Activated CD4-positive, alpha-beta T cell treated with anti-CD3 and anti-CD28 coated beads for 36 hours (primary cell): ENCODE data around the gene TMC6. TPM values are rescaled to one million over a fixed set of nuclear protein-coding genes. Genes with fewer than 3 reads are reported as not detected.

Experiments used
- ATAC-seq: fragments of 200-7000 bp; cut with Tn5 transposase; one replicate; pipeline ENCODE4 v1.10.0; 2021; ENCODE audit warnings: mild to moderate bottlenecking, moderate library complexity
- CTCF ChIA-PET: fragments of 350-600 bp; sonication (Branson Sonifier 250); formaldehyde crosslinking; loops from one replicate; lab custom pipeline; 2021; ENCODE audit warnings: antibody characterized with exemption; lab: Charles Lee
- POLR2A ChIA-PET: fragments of 350-600 bp; sonication (Branson Sonifier 250); formaldehyde crosslinking; loops from one replicate; lab custom pipeline; 2021; ENCODE audit warnings: antibody characterized with exemption, inconsistent platforms; lab: Charles Lee
- DNase-seq: peaks from one replicate; pipeline ENCODE4 v3.0.0-alpha.2; 2020
- H3K27ac Mint-ChIP-seq: one replicate; pipeline ENCODE4 v1.8.0; 2021; ENCODE audit warnings: mixed read lengths
- H3K27me3 Mint-ChIP-seq: one replicate; pipeline ENCODE4 v1.8.0; 2021; ENCODE audit warnings: mixed read lengths
- H3K36me3 Mint-ChIP-seq: one replicate; pipeline ENCODE4 v1.8.0; 2021; ENCODE audit warnings: low read depth, mixed read lengths
- H3K4me1 Mint-ChIP-seq: one replicate; pipeline ENCODE4 v1.8.0; 2021; ENCODE audit warnings: mixed read lengths
- H3K4me3 Mint-ChIP-seq: one replicate; pipeline ENCODE4 v1.8.0; 2021; ENCODE audit warnings: mild to moderate bottlenecking, moderate library complexity, mixed read lengths
- H3K9me3 Mint-ChIP-seq: one replicate; pipeline ENCODE4 v1.8.0; 2021; ENCODE audit warnings: low read depth, mixed read lengths
- intact Hi-C, 2 experiments: fragments of 100-400 bp; cut with DNase I in 1 of 2; cut with micrococcal nuclease in 1 of 2; formaldehyde crosslinking; loops; one replicate each; pipeline versions ENCODE4 v1.14.2 to v1.15.1; 2022 to 2024; cut with DNase I, micrococcal nuclease
- total RNA-seq, 2 experiments: library from RNA; stranded (reverse); gene quantifications; one replicate each; pipeline ENCODE4 v1.2.3, GENCODE V29; 2021

TMC6 gene
- total RNA-seq, 2 experiments from 2014 or later, result 138 to 145 TPM

GRCh38 chr17:78113804-78114785 is 14.5 kb downstream of the TMC6 start:
- Mint-ChIP-seq H3K9me3 (no peaks in the 10 kb centered on the region), H3K36me3 (peaks cover 41% of the 10 kb centered on the region), H3K27ac (peak overlapping the region; percentile 34), H3K27me3 (no peaks in the 10 kb centered on the region), H3K4me3 (no peak overlapping the region), H3K4me1 (peaks cover 34% of the 10 kb centered on the region)
- intact Hi-C loops, result loop anchor here in 1 of 2 experiments (1.0 to 5.0 kb wide), 4 partner anchors 55 to 243 kb away; partner anchors contain the start of genes AFMID, BIRC5, SYNGR2 and TK1
- ATAC-seq (peak; percentile 90), DNase-seq (peak; percentile 75)
- CTCF ChIA-PET, result interaction anchor here (0.6 to 3.4 kb wide), 17 partner anchors 8 to 137 kb away, joined by 3 to 42 read pairs (median 4); no protein-coding TSS in a partner anchor
- POLR2A ChIA-PET, result no interaction called here

GRCh38 chr17:78112518-78113471 is 15.8 kb downstream of the TMC6 start:
- intact Hi-C loops, result loop anchor here (1.0 to 5.0 kb wide), 7 partner anchors 22 to 245 kb away; partner anchors contain the start of genes AFMID (in 1 of the 2), BIRC5 (in 1 of the 2), SYNGR2 (in 1 of the 2) and TK1 (in 1 of the 2)
- Mint-ChIP-seq H3K27me3 (no peaks in the 10 kb centered on the region), H3K4me3 (no peak overlapping the region), H3K27ac (peak overlapping the region; percentile 83), H3K4me1 (peaks cover 35% of the 10 kb centered on the region), H3K36me3 (peaks cover 45% of the 10 kb centered on the region), H3K9me3 (no peaks in the 10 kb centered on the region)
- DNase-seq, result peak; percentile 89
- ChIA-PET POLR2A (interaction anchor here (0.6 to 0.8 kb wide), 2 partner anchors 15 to 101 kb away, joined by 3 to 4 read pairs; partner anchors contain the start of gene BIRC5), CTCF (interaction anchor here (0.7 to 3.4 kb wide), 17 partner anchors 9 to 832 kb away, joined by 3 to 42 read pairs (median 4); partner anchors contain the start of gene BIRC5)
- peak; percentile 60 for ATAC-seq

GRCh38 chr17:78111727-78112517 is 16.6 kb downstream of the TMC6 start:
- CTCF ChIA-PET, result interaction anchor here (0.7 to 3.4 kb wide), 11 partner anchors 10 to 831 kb away, joined by 3 to 42 read pairs (median 4); partner anchors contain the start of gene BIRC5
- Mint-ChIP-seq H3K36me3 (peaks cover 45% of the 10 kb centered on the region), H3K27me3 (no peaks in the 10 kb centered on the region), H3K27ac (no peak overlapping the region), H3K4me3 (no peak overlapping the region), H3K9me3 (no peaks in the 10 kb centered on the region), H3K4me1 (peaks cover 39% of the 10 kb centered on the region)
- intact Hi-C loops, result loop anchor here (1.0 to 5.0 kb wide), 6 partner anchors 22 to 245 kb away; partner anchors contain the start of genes AFMID (in 1 of the 2), SYNGR2 (in 1 of the 2) and TK1 (in 1 of the 2)
- DNase-seq (no peak), ATAC-seq (no peak)
- POLR2A ChIA-PET, result interaction anchor here (0.8 kb wide), 1 partner anchor 15 kb away, joined by 4 read pairs; no protein-coding TSS in a partner anchor

- no peak for DNase-seq
- H3K9me3 Mint-ChIP-seq, result no peaks in the 10 kb centered on the region
- ChIA-PET CTCF (interaction anchor here (1.0 to 1.9 kb wide), 4 partner anchors 27 to 109 kb away, joined by 3 to 6 read pairs (median 4); no protein-coding TSS in a partner anchor), POLR2A (no interaction called here)
- H3K4me3 Mint-ChIP-seq, result no peak overlapping the region
- no peak for ATAC-seq
- H3K36me3 Mint-ChIP-seq, result peaks cover 42% of the 10 kb centered on the region
- intact Hi-C loops, result loop anchor here in 1 of 2 experiments (5.0 kb wide), 1 partner anchor 246 kb away; no protein-coding TSS in a partner anchor
- peaks cover 39% of the 10 kb centered on the region for H3K4me1 Mint-ChIP-seq
- H3K27ac Mint-ChIP-seq, result peak overlapping the region; percentile 69
- no peaks in the 10 kb centered on the region for H3K27me3 Mint-ChIP-seq
These were observed 17.4 kb downstream of the TMC6 start for GRCh38 chr17:78111016-78111726.

- H3K4me1 Mint-ChIP-seq, result peaks cover 39% of the 10 kb centered on the region
- no peaks in the 10 kb centered on the region for H3K9me3 Mint-ChIP-seq
- intact Hi-C loops, result loop anchor here in 1 of 2 experiments (5.0 kb wide), 1 partner anchor 247 kb away; no protein-coding TSS in a partner anchor
- H3K27ac Mint-ChIP-seq, result peak overlapping the region; percentile 31
- CTCF ChIA-PET, result interaction anchor here (1.0 to 1.9 kb wide), 4 partner anchors 26 to 110 kb away, joined by 3 to 6 read pairs (median 4); no protein-coding TSS in a partner anchor
- peaks cover 42% of the 10 kb centered on the region for H3K36me3 Mint-ChIP-seq
- DNase-seq, result no peak
- POLR2A ChIA-PET, result no interaction called here
- no peak overlapping the region for H3K4me3 Mint-ChIP-seq
- no peak for ATAC-seq
- H3K27me3 Mint-ChIP-seq, result no peaks in the 10 kb centered on the region
These were observed 18.1 kb downstream of the TMC6 start for GRCh38 chr17:78110363-78111015.

- H3K4me1 Mint-ChIP-seq, result peaks cover 34% of the 10 kb centered on the region
- H3K36me3 Mint-ChIP-seq, result peaks cover 41% of the 10 kb centered on the region
- ChIA-PET CTCF (interaction anchor here (0.7 to 1.9 kb wide), 2 partner anchors 11 to 25 kb away, joined by 4 to 5 read pairs; no protein-coding TSS in a partner anchor), POLR2A (no interaction called here)
- no peaks in the 10 kb centered on the region for H3K9me3 Mint-ChIP-seq
- H3K27me3 Mint-ChIP-seq, result no peaks in the 10 kb centered on the region
- DNase-seq, result no peak
- H3K4me3 Mint-ChIP-seq, result no peak overlapping the region
- intact Hi-C loops, result no loop called here
- no peak overlapping the region for H3K27ac Mint-ChIP-seq
- ATAC-seq, result no peak
These were observed 19.1 kb downstream of the TMC6 start for GRCh38 chr17:78109489-78109761.

- intact Hi-C loops, result no loop called here
- CTCF ChIA-PET, result interaction anchor here (0.7 kb wide), 2 partner anchors 12 to 676 kb away, joined by 3 to 4 read pairs; no protein-coding TSS in a partner anchor
- no peaks in the 10 kb centered on the region for H3K27me3 Mint-ChIP-seq
- H3K9me3 Mint-ChIP-seq, result no peaks in the 10 kb centered on the region
- DNase-seq, result no peak
- H3K36me3 Mint-ChIP-seq, result peaks cover 36% of the 10 kb centered on the region
- H3K27ac Mint-ChIP-seq, result no peak overlapping the region
- H3K4me3 Mint-ChIP-seq, result no peak overlapping the region
- ATAC-seq, result no peak
- POLR2A ChIA-PET, result no interaction called here
- peaks cover 29% of the 10 kb centered on the region for H3K4me1 Mint-ChIP-seq
These were observed 19.6 kb downstream of the TMC6 start for GRCh38 chr17:78108726-78109488.

- POLR2A ChIA-PET, result no interaction called here
- Mint-ChIP-seq H3K27ac (peak overlapping the region; percentile 73), H3K4me1 (peaks cover 22% of the 10 kb centered on the region)
These were observed 20.4 kb downstream of the TMC6 start for GRCh38 chr17:78107976-78108725.

More at GRCh38 chr17:78107976-78108725, 20.4 kb downstream of the TMC6 start:
- Mint-ChIP-seq H3K27me3 (no peaks in the 10 kb centered on the region), H3K36me3 (peaks cover 32% of the 10 kb centered on the region), H3K4me3 (no peak overlapping the region), H3K9me3 (no peaks in the 10 kb centered on the region)
- ATAC-seq (no peak), DNase-seq (no peak)
- intact Hi-C loops, result no loop called here
- CTCF ChIA-PET, result interaction anchor here (0.7 to 0.8 kb wide), 2 partner anchors 30 to 677 kb away, joined by 3 read pairs; no protein-coding TSS in a partner anchor
